Activated B cell treated with CpG ODN at 0.5 μM for 24 hours (primary cell): ENCODE data around the gene CIZ1. TPM values are rescaled to one million over a fixed set of nuclear protein-coding genes. Genes with fewer than 3 reads are reported as not detected.
"Not testable (repeated sequence)": the region's sequence is repeated elsewhere in the genome, so short reads cannot be mapped to it uniquely, and the experiment has no call there.

Source experiments
- ATAC-seq: fragments of 200-7000 bp; cut with Tn5 transposase; one replicate; pipeline ENCODE4 v1.10.0; 2021; ENCODE audit warnings: low read depth, mild to moderate bottlenecking, moderate library complexity
- CTCF ChIA-PET: fragments of 350-600 bp; sonication (Branson Sonifier 250); formaldehyde crosslinking; loops from one replicate; lab custom pipeline; 2021; ENCODE audit warnings: antibody characterized with exemption; lab: Charles Lee
- POLR2A ChIA-PET: fragments of 350-600 bp; sonication (Branson Sonifier 250); formaldehyde crosslinking; loops from one replicate; lab custom pipeline; 2021; ENCODE audit warnings: antibody characterized with exemption; lab: Charles Lee
- DNase-seq: peaks from one replicate; pipeline ENCODE4 v3.0.0; 2022
- H3K27ac Mint-ChIP-seq: one replicate; pipeline ENCODE4 v1.8.0; 2020; ENCODE audit warnings: mixed read lengths
- H3K27me3 Mint-ChIP-seq: one replicate; pipeline ENCODE4 v1.8.0; 2021; ENCODE audit warnings: mixed read lengths
- H3K36me3 Mint-ChIP-seq: one replicate; pipeline ENCODE4 v1.8.0; 2021; ENCODE audit warnings: low read depth, mixed read lengths
- H3K4me1 Mint-ChIP-seq: one replicate; pipeline ENCODE4 v1.8.0; 2021; ENCODE audit warnings: mixed read lengths
- H3K4me3 Mint-ChIP-seq: one replicate; pipeline ENCODE4 v1.8.0; 2020; ENCODE audit warnings: mild to moderate bottlenecking, mixed read lengths
- H3K9me3 Mint-ChIP-seq: one replicate; pipeline ENCODE4 v1.8.0; 2020; ENCODE audit warnings: mixed read lengths
- CTCF ChIP-seq: fragments of 200-600 bp; IDR thresholded peaks from one replicate; pipeline ENCODE4 v1.8.0; 2022; ENCODE audit warnings: antibody characterized with exemption, mild to moderate bottlenecking
- intact Hi-C: fragments of 100-400 bp; cut with micrococcal nuclease; formaldehyde crosslinking; loops from one replicate; pipeline ENCODE4 v1.15.1; 2024
- total RNA-seq: library from RNA; stranded (reverse); gene quantifications from 2 replicates; pipeline ENCODE4 v1.2.3, GENCODE V29; 2022

CIZ1 gene
- total RNA-seq, 1 donor from 2014 or later = 142 TPM

GRCh38 chr9:128138001-128138400, 53.4 kb downstream of the CIZ1 start:
- no peak for ATAC-seq
- H3K4me1 Mint-ChIP-seq = no peaks in the 10 kb centered on the region
- POLR2A ChIA-PET = no interaction called here
- no peaks in the 10 kb centered on the region for H3K9me3 Mint-ChIP-seq
- H3K36me3 Mint-ChIP-seq = no peaks in the 10 kb centered on the region
- no peak for TF ChIP-seq CTCF
- H3K4me3 Mint-ChIP-seq = no peak overlapping the region
- intact Hi-C loops = no loop called here
- CTCF ChIA-PET = no interaction called here
- no peak for DNase-seq
- no peak overlapping the region for H3K27ac Mint-ChIP-seq
- H3K27me3 Mint-ChIP-seq = peaks cover 5% of the 10 kb centered on the region

GRCh38 chr9:128136816-128137793, 54.3 kb downstream of the CIZ1 start:
- DNase-seq = no peak
- CTCF ChIA-PET = no interaction called here
- H3K4me3 Mint-ChIP-seq = no peak overlapping the region
- H3K9me3 Mint-ChIP-seq = no peaks in the 10 kb centered on the region
- ATAC-seq = no peak
- H3K36me3 Mint-ChIP-seq = no peaks in the 10 kb centered on the region
- POLR2A ChIA-PET = no interaction called here
- peaks cover 8% of the 10 kb centered on the region for H3K27me3 Mint-ChIP-seq
- no peak for TF ChIP-seq CTCF
- H3K4me1 Mint-ChIP-seq = no peaks in the 10 kb centered on the region
- intact Hi-C loops = no loop called here
- no peak overlapping the region for H3K27ac Mint-ChIP-seq

- H3K9me3 Mint-ChIP-seq, ATAC-seq, H3K27ac Mint-ChIP-seq, H3K27me3 Mint-ChIP-seq, CTCF ChIA-PET, H3K4me3 Mint-ChIP-seq, H3K36me3 Mint-ChIP-seq, H3K4me1 Mint-ChIP-seq, intact Hi-C loops, DNase-seq: not testable (repeated sequence)
- POLR2A ChIA-PET = interaction anchor here (0.9 kb wide), 1 partner anchor 15 kb away, joined by 8 read pairs; no protein-coding TSS in a partner anchor
These were observed 55.8 kb downstream of the CIZ1 start for GRCh38 chr9:128135561-128135960.

- ATAC-seq, H3K27ac Mint-ChIP-seq, intact Hi-C loops, POLR2A ChIA-PET, H3K4me3 Mint-ChIP-seq, H3K27me3 Mint-ChIP-seq, H3K36me3 Mint-ChIP-seq, DNase-seq, H3K9me3 Mint-ChIP-seq, CTCF ChIA-PET: not testable (repeated sequence)
- H3K4me1 Mint-ChIP-seq = peaks cover 14% of the 10 kb centered on the region
These were observed 59.2 kb downstream of the CIZ1 start for GRCh38 chr9:128132139-128132538.

- POLR2A ChIA-PET, H3K36me3 Mint-ChIP-seq, H3K9me3 Mint-ChIP-seq, intact Hi-C loops, H3K27ac Mint-ChIP-seq, CTCF ChIA-PET, DNase-seq, ATAC-seq, H3K4me3 Mint-ChIP-seq, H3K27me3 Mint-ChIP-seq: not testable (repeated sequence)
- H3K4me1 Mint-ChIP-seq = peaks cover 18% of the 10 kb centered on the region
These were observed 60.0 kb downstream of the CIZ1 start for GRCh38 chr9:128131346-128131745.

GRCh38 chr9:128130651-128131050, 60.7 kb downstream of the CIZ1 start:
- ATAC-seq, H3K27ac Mint-ChIP-seq, H3K4me3 Mint-ChIP-seq, H3K27me3 Mint-ChIP-seq, intact Hi-C loops, H3K9me3 Mint-ChIP-seq, H3K36me3 Mint-ChIP-seq, DNase-seq, CTCF ChIA-PET: not testable (repeated sequence)
- POLR2A ChIA-PET = interaction anchor here (0.6 to 2.7 kb wide), 2 partner anchors 14 to 183 kb away, joined by 5 to 16 read pairs; no protein-coding TSS in a partner anchor
- peaks cover 25% of the 10 kb centered on the region for H3K4me1 Mint-ChIP-seq

- CTCF ChIA-PET, ATAC-seq, H3K36me3 Mint-ChIP-seq, H3K9me3 Mint-ChIP-seq, H3K27me3 Mint-ChIP-seq: not testable (repeated sequence)
- H3K27ac Mint-ChIP-seq = peak overlapping the region; percentile 72
- peaks cover 31% of the 10 kb centered on the region for H3K4me1 Mint-ChIP-seq
- H3K4me3 Mint-ChIP-seq = peak overlapping the region; percentile 65
- POLR2A ChIA-PET = interaction anchor here (0.6 to 2.7 kb wide), 3 partner anchors 13 to 183 kb away, joined by 5 to 16 read pairs (median 7); no protein-coding TSS in a partner anchor
- intact Hi-C loops = loop anchor here (2.0 to 10.0 kb wide), 6 partner anchors 61 to 951 kb away; partner anchors contain the start of genes CIZ1, COQ4, DOLPP1 and FPGS
- peak; percentile 41 for DNase-seq
These were observed 61.3 kb downstream of the CIZ1 start for GRCh38 chr9:128129976-128130590.
